Stimulated activated CD8-positive, alpha-beta memory T cell treated with anti-CD3 and anti-CD28 coated beads, Interleukin-15, amount 100 ng/mL, for 48 hours (primary cell): ENCODE measurements around the gene PANK4.
"Not testable (repeated sequence)": the region's sequence is repeated elsewhere in the genome, so short reads cannot be mapped to it uniquely, and the experiment has no call there.

Experiments used
- DNase-seq, 2 donors: peaks; one replicate each; pipeline ENCODE4 v3.0.0-alpha.2; 2020; ENCODE audit warnings: low read depth in 2 of 2

Gene PANK4

GRCh38 chr1:2460996-2461751 is 65.2 kb downstream of the PANK4 start:
- no peak for DNase-seq

GRCh38 chr1:2460203-2460602 is 66.2 kb downstream of the PANK4 start:
- DNase-seq, result no peak

- DNase-seq, result no peak
Measured at GRCh38 chr1:2459757-2460156, 66.6 kb downstream of the PANK4 start.

- DNase-seq, result not testable (repeated sequence)
Measured at GRCh38 chr1:2459102-2459753, 67.2 kb downstream of the PANK4 start.

- DNase-seq, result no peak
Measured at GRCh38 chr1:2458687-2459086, 67.7 kb downstream of the PANK4 start.
